OCI-LY1 (cell line): ENCODE data around the gene RSAD1.

Source experiments
- H2AFZ ChIP-seq: fragments of 200-600 bp; sonication (generic), shearing (Covaris generic); 2 replicates; pipeline ENCODE4 v1.6.0; 2014; ENCODE audit warnings: antibody characterized with exemption, mild to moderate bottlenecking, low read length
- H3F3A ChIP-seq: fragments of 200-600 bp; sonication (generic), shearing (Covaris generic); 2 replicates; pipeline ENCODE4 v1.6.0; 2014; ENCODE audit warnings: mild to moderate bottlenecking, antibody characterized with exemption, low read length, moderate library complexity; ENCODE audit not compliant: insufficient read depth
- H3K27ac ChIP-seq: fragments of 200-600 bp; sonication (generic); 2 replicates; pipeline ENCODE4 v1.5.1; 2014; ENCODE audit warnings: low read length, mixed run types, mild to moderate bottlenecking, low read depth; ENCODE audit not compliant: poor library complexity, severe bottlenecking
- H3K27me3 ChIP-seq: fragments of 200-600 bp; sonication (generic); 2 replicates; pipeline ENCODE4 v1.6.0; 2014; ENCODE audit warnings: antibody characterized with exemption, mild to moderate bottlenecking, low read length, moderate library complexity; ENCODE audit not compliant: insufficient read depth
- H3K36me3 ChIP-seq: fragments of 200-600 bp; sonication (generic); 2 replicates; pipeline ENCODE4 v1.6.1; 2014; ENCODE audit warnings: mild to moderate bottlenecking, antibody characterized with exemption, low read length, moderate library complexity, mixed read lengths; ENCODE audit not compliant: insufficient read depth
- H3K4me1 ChIP-seq: fragments of 200-600 bp; sonication (generic); 2 replicates; pipeline ENCODE4 v1.5.1; 2014; ENCODE audit warnings: mild to moderate bottlenecking, low read length, moderate library complexity; ENCODE audit not compliant: insufficient read depth, severe bottlenecking
- H3K4me2 ChIP-seq: fragments of 200-600 bp; sonication (generic), shearing (Covaris generic); 2 replicates; pipeline ENCODE4 v1.6.1; 2014; ENCODE audit warnings: low read length
- H3K4me3 ChIP-seq: fragments of 200-600 bp; sonication (generic); 2 replicates; pipeline ENCODE4 v1.5.1; 2014; ENCODE audit warnings: low read length, low read depth, mild to moderate bottlenecking, mixed read lengths; ENCODE audit not compliant: poor library complexity, severe bottlenecking
- H3K79me2 ChIP-seq: fragments of 200-600 bp; shearing (Covaris generic); 2 replicates; pipeline ENCODE4 v1.6.1; 2016; ENCODE audit warnings: mixed run types, low read length, mixed read lengths; ENCODE audit not compliant: insufficient read depth
- H3K9ac ChIP-seq: fragments of 200-600 bp; sonication (generic), shearing (Covaris generic); 2 replicates; pipeline ENCODE4 v1.6.1; 2014; ENCODE audit warnings: mild to moderate bottlenecking, low read length, mixed read lengths
- H3K9me2 ChIP-seq: fragments of 200-600 bp; sonication (generic), shearing (Covaris generic); 2 replicates; pipeline ENCODE4 v1.6.1; 2014; ENCODE audit warnings: low read depth, mild to moderate bottlenecking, low read length, mixed read lengths
- H3K9me3 ChIP-seq: fragments of 200-600 bp; shearing (Covaris generic); 2 replicates; pipeline ENCODE4 v1.6.1; 2014; ENCODE audit warnings: low read length, mixed read lengths
- H4K20me1 ChIP-seq: fragments of 200-600 bp; sonication (generic), shearing (Covaris generic); 2 replicates; pipeline ENCODE4 v1.6.0; 2016; ENCODE audit warnings: mild to moderate bottlenecking, low read length; ENCODE audit not compliant: insufficient read depth
- CTCF ChIP-seq: fragments of 200-600 bp; sonication (generic), shearing (Covaris generic); IDR thresholded peaks from 2 replicates; pipeline ENCODE4 v1.5.1; 2017; ENCODE audit warnings: mild to moderate bottlenecking, antibody characterized with exemption, low read length, moderate library complexity, mixed read lengths
- EZH2 ChIP-seq: fragments of 200-600 bp; sonication (generic), shearing (Covaris generic); IDR thresholded peaks from 2 replicates; pipeline ENCODE4 v1.8.0; 2017; ENCODE audit warnings: borderline replicate concordance, mixed run types, mild to moderate bottlenecking, antibody characterized with exemption, low read length, moderate library complexity, mixed read lengths

RSAD1 gene

DNA sequence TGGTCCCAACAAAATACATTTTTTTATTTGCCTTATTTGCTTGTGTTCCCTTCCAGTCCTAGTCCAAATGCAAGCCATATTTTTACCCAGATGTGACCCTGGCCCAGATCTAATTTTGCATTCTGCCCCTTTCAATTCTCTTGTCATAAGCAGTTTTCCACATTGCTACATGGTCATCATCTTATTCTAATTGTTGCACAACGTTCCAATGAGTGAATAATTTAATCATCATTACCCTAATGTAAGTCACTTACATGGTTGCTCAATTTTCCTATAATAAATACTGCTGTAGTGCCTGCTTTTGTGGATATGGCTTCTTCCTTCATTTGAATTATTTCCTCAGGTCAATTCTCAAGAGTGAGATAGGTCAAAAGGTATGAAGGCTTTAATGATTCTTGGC is 12.8 kb downstream of the RSAD1 start:
- Histone ChIP-seq H3K4me1 (no peaks in the 10 kb centered on the region), H3K36me3 (no peaks in the 10 kb centered on the region), H4K20me1 (no peaks in the 10 kb centered on the region), H3K9ac (no peak overlapping the region), H3F3A (no peaks in the 10 kb centered on the region), H3K4me3 (no peak overlapping the region), H3K9me2 (no peaks in the 10 kb centered on the region), H3K4me2 (no peak overlapping the region), H3K27ac (no peak overlapping the region), H2AFZ (no peak overlapping the region), H3K27me3 (no peaks in the 10 kb centered on the region), H3K79me2 (no peaks in the 10 kb centered on the region), H3K9me3 (no peaks in the 10 kb centered on the region)
- TF ChIP-seq EZH2 (no peak), CTCF (no peak)

GRCh38 chr17:50492214-50492613 is 13.6 kb downstream of the RSAD1 start:
- Histone ChIP-seq H4K20me1 (no peaks in the 10 kb centered on the region), H3K36me3 (no peaks in the 10 kb centered on the region), H3K4me2 (no peak overlapping the region), H3K9me2 (no peaks in the 10 kb centered on the region), H3F3A (no peaks in the 10 kb centered on the region), H2AFZ (no peak overlapping the region), H3K9me3 (no peaks in the 10 kb centered on the region), H3K9ac (no peak overlapping the region), H3K4me3 (no peak overlapping the region), H3K79me2 (no peaks in the 10 kb centered on the region), H3K27ac (no peak overlapping the region), H3K4me1 (no peaks in the 10 kb centered on the region), H3K27me3 (no peaks in the 10 kb centered on the region)
- TF ChIP-seq EZH2 (no peak), CTCF (no peak)

DNA sequence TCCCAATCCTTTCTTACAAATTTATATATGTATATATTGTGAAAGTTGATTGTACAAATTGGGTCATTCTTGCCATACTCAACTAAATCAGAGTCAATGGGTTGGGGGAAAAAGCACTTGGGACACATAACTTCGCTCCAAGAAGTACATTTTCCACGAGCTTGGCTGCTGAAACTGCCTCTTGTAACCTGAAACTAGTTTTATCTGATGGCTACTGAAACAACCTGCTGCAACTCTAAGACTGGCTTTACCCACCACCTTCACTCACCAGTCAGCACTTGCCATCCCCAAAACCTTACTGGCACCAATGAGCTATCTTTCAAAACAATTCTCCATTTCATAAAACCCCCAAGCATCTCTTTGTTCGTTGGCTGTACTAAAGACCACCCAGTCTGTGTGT is 15.1 kb downstream of the RSAD1 start:
- Histone ChIP-seq H3K79me2 (no peaks in the 10 kb centered on the region), H3F3A (no peaks in the 10 kb centered on the region), H3K9ac (no peak overlapping the region), H4K20me1 (no peaks in the 10 kb centered on the region), H2AFZ (no peak overlapping the region), H3K27me3 (no peaks in the 10 kb centered on the region), H3K9me3 (no peaks in the 10 kb centered on the region), H3K27ac (no peak overlapping the region), H3K36me3 (no peaks in the 10 kb centered on the region), H3K9me2 (no peaks in the 10 kb centered on the region), H3K4me2 (no peak overlapping the region), H3K4me1 (no peaks in the 10 kb centered on the region), H3K4me3 (no peak overlapping the region)
- TF ChIP-seq CTCF = no peak
- no peak for TF ChIP-seq EZH2
